IPS DF 6.9 (cell line): ENCODE results near the gene TRPV5.
"Not testable (repeated sequence)": the region's sequence is repeated elsewhere in the genome, so short reads cannot be mapped to it uniquely, and the experiment has no call there.

ENCODE experiments used
- DNase-seq: peaks from one replicate; pipeline ENCODE4 v3.0.0-alpha.2; 2013; ENCODE audit warnings: low read depth, low spot score
- H3K27ac ChIP-seq: one replicate; pipeline ENCODE4 v1.5.1; 2013; ENCODE audit warnings: low read length, control low read depth
- H3K27me3 ChIP-seq: 2 replicates; pipeline ENCODE4 v1.6.1; 2013; ENCODE audit warnings: mild to moderate bottlenecking, low read length; ENCODE audit not compliant: control insufficient read depth, insufficient read depth
- H3K36me3 ChIP-seq: 2 replicates; pipeline ENCODE4 v1.6.1; 2013; ENCODE audit warnings: low read length; ENCODE audit not compliant: control insufficient read depth, insufficient read depth
- H3K4me1 ChIP-seq: 2 replicates; pipeline ENCODE4 v1.6.1; 2013; ENCODE audit warnings: low read length; ENCODE audit not compliant: control insufficient read depth, insufficient read depth
- H3K4me3 ChIP-seq: 2 replicates; pipeline ENCODE4 v1.5.1; 2013; ENCODE audit warnings: mild to moderate bottlenecking, low read length
- H3K9me3 ChIP-seq: 2 replicates; pipeline ENCODE4 v1.6.1; 2013; ENCODE audit warnings: low read length, inconsistent platforms; ENCODE audit not compliant: control insufficient read depth, insufficient read depth
- WGBS: extraction: QIAGEN DNeasy Blood & Tissue Kit; methylation state at CpG from one replicate; pipeline ENCODE4 v1.1.7; 2013; ENCODE audit warnings: mixed read lengths, missing lambda C conversion rate; ENCODE audit not compliant: insufficient read length, insufficient coverage; 5-methylcytosine and 5-hydroxymethylcytosine counted together

The TRPV5 gene

DNA sequence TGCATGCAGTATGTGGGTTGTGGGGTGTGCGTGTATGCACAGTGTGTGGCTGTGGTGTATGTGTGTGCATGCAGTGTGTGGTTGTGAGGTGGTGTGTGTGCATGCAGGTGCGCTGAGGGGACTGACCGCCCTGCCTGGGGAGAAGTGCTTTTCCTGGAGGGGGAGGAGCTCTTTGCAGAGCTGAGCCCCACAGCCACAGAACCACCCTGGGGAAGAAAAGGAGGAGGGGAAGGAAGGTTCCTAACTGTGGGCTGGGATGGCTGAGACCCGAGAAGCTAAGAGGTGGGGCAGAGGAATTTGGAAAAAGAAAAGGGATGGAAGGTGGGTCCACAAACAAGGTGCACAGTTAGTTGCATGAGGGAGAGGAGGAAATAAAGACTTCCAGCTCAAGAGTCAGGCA is at the start of gene TRPV5:
Gene TRPV5, minus strand, starts transcription at position 123 of the 400 bp plus-strand sequence. CDS start 287 bp downstream, outside the sequence.
- Histone ChIP-seq H3K9me3 (no peaks in the 10 kb centered on the region), H3K4me1 (peaks cover 2% of the 10 kb centered on the region; the same call in 1 of the 2 replicates), H3K36me3 (no peaks in the 10 kb centered on the region), H3K4me3 (no peak within 1 kb of the TSS), H3K27me3 (no peaks in the 10 kb centered on the region), H3K27ac (no peak within 1 kb of the TSS)
- no peak for DNase-seq
- no CpG with 5 or more reads among the region's 4 CpGs for WGBS

DNA sequence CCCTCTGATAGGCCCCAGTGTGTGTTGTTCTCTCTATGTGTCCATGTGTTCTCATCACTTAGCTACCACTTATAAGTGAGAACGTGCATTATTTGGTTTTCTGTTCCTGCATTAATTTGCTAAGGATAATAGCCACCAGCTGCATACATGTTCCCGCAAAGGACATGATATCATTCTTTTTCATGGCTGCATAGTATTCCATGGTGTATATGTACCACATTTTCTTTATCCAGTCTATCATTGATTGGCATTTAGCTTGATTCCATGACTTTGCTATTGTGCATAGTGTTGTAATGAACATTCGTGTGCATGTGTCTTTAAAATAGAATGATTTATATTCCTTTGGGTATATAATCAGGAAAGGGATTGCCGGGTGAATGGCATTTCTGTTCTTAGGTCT is 44.9 kb upstream of the TRPV5 start:
- H3K27me3 ChIP-seq, DNase-seq, H3K36me3 ChIP-seq, H3K4me1 ChIP-seq, H3K9me3 ChIP-seq, H3K27ac ChIP-seq, H3K4me3 ChIP-seq: not testable (repeated sequence)
- no CpG with 5 or more reads among the region's 4 CpGs for WGBS

DNA sequence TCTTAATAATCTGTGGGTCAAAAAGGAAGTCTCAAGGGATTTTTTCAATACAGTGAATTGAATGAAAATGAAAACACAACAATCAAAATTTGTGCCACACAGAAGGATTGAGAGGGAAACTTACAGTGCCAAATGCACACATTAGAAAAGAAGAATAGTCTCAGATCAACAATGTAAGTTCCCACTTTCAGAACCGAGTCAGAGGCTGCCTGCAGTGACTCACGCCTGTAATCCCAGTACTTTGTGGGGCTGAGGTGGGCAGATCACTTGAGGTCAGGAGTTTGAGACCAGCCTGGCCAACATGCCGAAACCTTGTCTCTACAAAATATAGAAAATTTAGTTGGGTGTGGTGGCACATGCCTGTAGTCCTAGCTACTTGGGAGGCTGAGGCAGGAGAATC is 41.1 kb upstream of the TRPV5 start:
- H3K36me3 ChIP-seq = no peaks in the 10 kb centered on the region
- WGBS = no CpG with 5 or more reads among the region's 3 CpGs

DNA sequence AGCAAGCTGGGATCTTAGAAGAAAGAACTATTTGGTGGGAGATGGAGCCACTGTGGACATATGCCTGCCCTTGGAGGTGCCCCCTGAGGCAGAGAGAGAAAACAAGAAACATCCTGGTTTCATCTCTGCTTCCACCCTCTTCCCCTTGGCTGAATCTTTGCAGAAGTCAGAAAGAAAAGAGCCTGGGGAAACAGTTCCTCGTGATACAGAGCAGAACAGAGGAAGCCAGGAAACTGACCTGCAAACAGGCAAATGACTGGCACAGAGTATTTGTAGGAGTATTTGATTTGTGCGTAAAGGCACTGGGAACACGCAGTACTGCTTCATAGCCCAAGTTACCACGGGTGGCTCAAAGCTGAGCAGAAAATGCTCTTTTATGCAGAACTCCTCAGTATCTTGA is 35.6 kb upstream of the TRPV5 start:
- WGBS = no CpG with 5 or more reads among the region's 4 CpGs
- H3K36me3 ChIP-seq = no peaks in the 10 kb centered on the region
- H3K4me3 ChIP-seq = no peak overlapping the region
- no peaks in the 10 kb centered on the region for H3K27me3 ChIP-seq
- no peaks in the 10 kb centered on the region for H3K4me1 ChIP-seq
- DNase-seq = no peak
- H3K9me3 ChIP-seq = no peaks in the 10 kb centered on the region
- no peak overlapping the region for H3K27ac ChIP-seq

More for the DNA sequence above, 41.1 kb upstream of the TRPV5 start:
- DNase-seq = no peak
- Histone ChIP-seq H3K9me3 (no peaks in the 10 kb centered on the region), H3K4me3 (no peak overlapping the region), H3K27ac (no peak overlapping the region), H3K27me3 (no peaks in the 10 kb centered on the region), H3K4me1 (no peaks in the 10 kb centered on the region)

DNA sequence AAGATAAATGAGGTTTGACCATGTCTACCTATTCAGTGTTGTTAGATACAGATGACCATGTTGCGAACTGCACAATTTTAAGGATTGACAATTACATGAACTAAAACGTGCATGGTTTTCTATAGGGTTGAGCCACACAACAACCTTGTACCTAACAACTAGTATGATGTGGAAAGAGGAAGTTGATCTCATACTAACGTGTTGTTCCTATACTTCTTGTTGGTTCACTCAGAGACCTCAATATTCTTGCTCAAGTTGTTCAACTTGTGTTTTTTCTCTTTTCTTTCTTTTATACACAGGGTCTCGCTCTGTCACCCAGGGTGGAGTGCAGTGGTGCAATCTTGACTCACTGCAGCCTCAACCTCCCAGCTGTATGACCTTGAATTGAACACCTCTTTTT is 34.7 kb upstream of the TRPV5 start:
- no CpG with 5 or more reads among the region's 4 CpGs for WGBS
- H3K4me3 ChIP-seq = no peak overlapping the region
- H3K27me3 ChIP-seq = no peaks in the 10 kb centered on the region
- no peaks in the 10 kb centered on the region for H3K9me3 ChIP-seq
- no peaks in the 10 kb centered on the region for H3K4me1 ChIP-seq
- no peak for DNase-seq
- H3K27ac ChIP-seq = no peak overlapping the region
- no peaks in the 10 kb centered on the region for H3K36me3 ChIP-seq

DNA sequence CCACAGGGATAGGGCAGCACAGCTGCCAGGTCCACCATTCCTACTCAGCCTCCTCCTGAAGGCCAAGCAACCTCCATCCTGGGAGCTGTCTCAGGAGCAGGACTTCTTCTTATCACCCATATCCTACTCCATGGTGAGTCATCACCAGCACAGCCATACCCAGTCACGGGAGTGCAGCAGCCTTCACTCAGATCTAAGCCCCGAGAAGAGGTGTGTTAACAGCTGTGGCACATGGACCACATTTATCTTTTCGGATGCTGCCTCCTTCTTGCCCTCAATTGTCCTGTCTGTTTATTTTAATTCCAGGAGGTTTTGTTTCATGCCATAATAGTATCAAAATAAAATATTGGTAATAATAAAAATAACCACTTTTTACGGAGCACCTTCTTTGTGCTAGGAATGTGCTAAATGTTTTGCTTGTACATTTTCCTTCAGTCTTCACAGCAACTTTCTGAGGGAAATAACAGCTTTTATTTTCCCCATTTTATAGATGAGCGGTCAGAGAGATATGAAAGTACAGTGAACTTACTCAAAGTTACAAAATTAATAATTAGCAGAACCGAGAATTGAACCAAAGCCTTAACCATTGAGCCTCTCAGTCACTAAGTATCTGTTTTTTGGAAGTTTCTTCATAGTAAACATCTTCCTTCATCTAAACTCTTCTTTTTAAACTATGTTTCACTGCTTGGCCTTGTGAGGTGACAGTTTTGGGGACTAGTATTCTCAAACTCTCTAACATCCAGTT is 31.1 kb upstream of the TRPV5 start:
- no CpG with 5 or more reads among the region's 6 CpGs for WGBS
- Histone ChIP-seq H3K4me1 (peaks cover 4% of the 10 kb centered on the region; the same call in 1 of the 2 replicates), H3K27ac (no peak overlapping the region), H3K36me3 (no peaks in the 10 kb centered on the region), H3K9me3 (no peaks in the 10 kb centered on the region), H3K27me3 (no peaks in the 10 kb centered on the region), H3K4me3 (no peak overlapping the region)
- DNase-seq = no peak

DNA sequence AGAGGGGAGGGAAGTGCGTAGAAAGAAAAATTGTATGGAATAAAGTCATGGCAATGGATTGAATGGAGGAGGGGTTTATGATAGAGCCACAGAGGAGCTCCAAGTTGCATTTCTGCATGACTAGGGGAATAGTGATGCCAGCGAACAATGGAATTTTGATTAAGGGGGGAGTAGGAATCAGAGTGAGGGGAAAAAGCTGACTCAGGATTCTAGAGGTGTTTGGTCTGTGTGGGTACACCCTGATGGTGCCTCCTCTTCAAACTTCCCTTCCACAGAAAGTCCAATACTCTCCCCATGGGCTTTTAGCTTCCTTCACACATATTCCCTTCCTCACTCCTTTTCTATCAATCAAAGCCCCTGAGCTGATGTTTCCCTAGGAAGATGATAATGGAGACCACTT is 30.4 kb upstream of the TRPV5 start:
- H3K27ac ChIP-seq = no peak overlapping the region
- no peaks in the 10 kb centered on the region for H3K36me3 ChIP-seq
- DNase-seq = no peak
- H3K27me3 ChIP-seq = no peaks in the 10 kb centered on the region
- H3K4me3 ChIP-seq = no peak overlapping the region
- peaks cover 4% of the 10 kb centered on the region; the same call in 1 of the 2 replicates for H3K4me1 ChIP-seq
- WGBS = 100% methylated on average over 1 of the region's 2 CpGs
- H3K9me3 ChIP-seq = no peaks in the 10 kb centered on the region

DNA sequence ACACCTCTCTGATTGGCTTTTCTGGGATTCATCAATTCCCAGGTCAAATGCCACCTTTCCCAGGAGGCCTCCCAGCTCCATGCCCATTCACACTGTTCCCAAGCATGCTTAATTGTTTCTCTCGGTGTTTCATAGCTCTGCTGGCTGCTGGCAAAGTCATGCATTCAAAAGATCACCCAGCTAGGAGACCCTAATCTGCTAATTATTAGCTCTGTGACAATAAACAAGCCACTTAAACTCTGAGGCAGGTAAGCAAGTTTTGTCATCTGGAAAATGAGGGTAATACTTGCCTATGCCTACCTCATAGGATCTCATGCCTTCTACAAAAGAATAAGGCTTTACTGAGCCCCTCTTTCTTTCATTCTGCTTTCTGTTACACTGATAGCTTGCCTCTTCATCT is 29.4 kb upstream of the TRPV5 start:
- H3K27ac ChIP-seq = no peak overlapping the region

DNA sequence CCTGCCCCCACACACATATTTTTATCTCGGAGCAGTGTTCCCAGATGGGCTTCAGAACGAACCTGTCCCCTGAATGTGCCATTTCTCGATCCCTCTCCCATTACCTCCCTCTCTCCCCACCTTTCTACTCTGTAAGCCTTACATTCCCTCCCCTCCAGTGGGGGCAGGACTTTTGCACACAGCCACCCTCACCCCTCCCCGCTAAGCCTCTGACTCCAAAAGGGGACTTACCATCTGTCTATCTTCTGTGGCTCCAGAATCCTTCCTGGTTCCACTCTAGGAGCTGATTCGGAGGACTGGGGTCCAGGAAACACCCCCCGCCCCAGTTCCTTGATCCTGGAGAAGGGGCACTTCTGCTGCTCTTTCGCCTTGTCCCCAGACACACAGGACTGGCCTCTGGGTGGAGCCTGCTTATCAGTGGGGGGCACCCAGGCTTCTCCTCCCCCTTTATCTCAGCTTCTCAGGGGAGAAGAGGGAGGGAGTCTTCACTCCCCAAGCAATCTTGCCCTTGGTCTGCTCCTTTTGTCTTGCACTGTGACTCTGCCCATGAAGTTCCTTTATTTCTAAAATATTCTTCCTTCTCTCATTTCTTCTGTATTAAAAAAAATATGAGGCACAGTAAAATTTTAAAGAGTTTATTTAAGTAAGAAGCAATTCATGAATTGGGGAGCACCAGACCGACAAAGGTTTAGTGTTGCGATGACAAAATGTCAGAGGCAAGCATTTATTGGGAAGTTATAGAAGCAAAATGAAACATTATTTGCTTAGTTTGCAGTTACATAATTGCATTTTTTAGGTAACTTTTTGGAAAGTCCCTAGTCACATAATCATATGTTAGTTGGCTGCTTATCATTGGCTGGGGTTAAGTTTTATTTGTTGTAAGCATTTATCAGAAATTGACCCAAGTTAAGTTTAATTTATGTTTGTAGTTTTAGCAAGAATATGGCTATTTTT is 28.7 kb upstream of the TRPV5 start, which contains the start of gene KEL:
Gene KEL, minus strand, starts transcription at position 391 of the 954 bp plus-strand sequence. Its CDS starts 157 bp downstream, at position 234.
- no peaks in the 10 kb centered on the region for H3K9me3 ChIP-seq
- DNase-seq = no peak
- no peaks in the 10 kb centered on the region for H3K27me3 ChIP-seq
- no CpG with 5 or more reads among the region's 9 CpGs for WGBS
- no peaks in the 10 kb centered on the region for H3K36me3 ChIP-seq
- no peak within 1 kb of the TSS for H3K4me3 ChIP-seq
- H3K4me1 ChIP-seq = peaks cover 4% of the 10 kb centered on the region; the same call in 1 of the 2 replicates
- H3K27ac ChIP-seq = no peak within 1 kb of the TSS

More for the DNA sequence above, 29.4 kb upstream of the TRPV5 start:
- no peaks in the 10 kb centered on the region for H3K36me3 ChIP-seq
- H3K9me3 ChIP-seq = no peaks in the 10 kb centered on the region
- no peak for DNase-seq
- H3K27me3 ChIP-seq = no peaks in the 10 kb centered on the region
- no CpG with 5 or more reads among the region's 1 CpG for WGBS
- H3K4me1 ChIP-seq = peaks cover 4% of the 10 kb centered on the region; the same call in 1 of the 2 replicates
- H3K4me3 ChIP-seq = no peak overlapping the region

DNA sequence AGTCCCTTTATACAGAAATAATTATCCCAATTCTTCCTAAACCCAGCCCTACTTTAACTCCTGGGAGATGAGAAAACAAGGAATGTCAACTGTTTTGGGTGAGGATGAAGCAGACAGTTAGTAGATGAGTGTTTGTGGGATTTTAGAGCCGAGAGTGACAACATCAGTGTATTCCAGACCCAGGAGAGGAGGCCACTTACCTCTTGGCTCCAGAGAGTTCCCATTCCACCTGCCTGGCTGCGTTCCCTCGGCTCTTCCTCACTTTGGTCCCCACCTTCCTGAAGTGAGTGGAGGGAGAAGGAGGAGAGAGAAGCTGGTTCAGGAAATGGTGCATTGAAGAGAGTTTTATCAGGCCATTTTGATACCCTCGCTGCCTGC is 28.0 kb upstream of the TRPV5 start:
- Histone ChIP-seq H3K36me3 (no peaks in the 10 kb centered on the region), H3K27ac (no peak overlapping the region), H3K27me3 (no peaks in the 10 kb centered on the region), H3K9me3 (no peaks in the 10 kb centered on the region), H3K4me1 (peaks cover 4% of the 10 kb centered on the region; the same call in 1 of the 2 replicates), H3K4me3 (no peak overlapping the region)
- DNase-seq = no peak
- WGBS = no CpG with 5 or more reads among the region's 4 CpGs
